GM18873 (cell line): ENCODE results near the gene RASSF4.
A peak's percentile ranks its signal among the peaks of the same experiment; 100 is the strongest.

Experiments
- ATAC-seq: cut with Tn5 transposase; IDR thresholded peaks from one replicate; pipeline ENCODE4 v1.9.1; 2021; ENCODE audit warnings: mild to moderate bottlenecking, moderate library complexity, moderate number of reproducible peaks; ENCODE audit not compliant: unreplicated experiment, low FRiP score

Gene RASSF4

DNA sequence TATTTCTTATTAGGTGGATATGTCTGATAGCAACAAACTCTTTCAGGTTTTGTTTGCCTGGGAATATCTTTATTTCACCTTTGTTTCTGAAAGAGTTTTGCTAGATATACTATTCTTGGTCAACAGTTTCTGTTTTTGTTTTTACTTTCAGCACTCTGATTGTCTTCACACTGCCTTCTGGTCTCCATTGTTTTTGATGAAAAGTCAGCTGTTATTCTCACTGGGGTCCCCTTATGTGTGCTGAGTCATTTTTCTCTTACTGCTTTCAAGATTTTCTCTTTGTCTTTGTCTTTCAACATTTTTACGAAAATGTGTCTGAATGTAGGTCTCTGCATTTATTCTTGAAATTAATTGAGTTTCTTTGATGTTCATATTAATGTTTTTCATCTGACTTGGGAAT is 15.2 kb upstream of the RASSF4 start:
- no peak for ATAC-seq

DNA sequence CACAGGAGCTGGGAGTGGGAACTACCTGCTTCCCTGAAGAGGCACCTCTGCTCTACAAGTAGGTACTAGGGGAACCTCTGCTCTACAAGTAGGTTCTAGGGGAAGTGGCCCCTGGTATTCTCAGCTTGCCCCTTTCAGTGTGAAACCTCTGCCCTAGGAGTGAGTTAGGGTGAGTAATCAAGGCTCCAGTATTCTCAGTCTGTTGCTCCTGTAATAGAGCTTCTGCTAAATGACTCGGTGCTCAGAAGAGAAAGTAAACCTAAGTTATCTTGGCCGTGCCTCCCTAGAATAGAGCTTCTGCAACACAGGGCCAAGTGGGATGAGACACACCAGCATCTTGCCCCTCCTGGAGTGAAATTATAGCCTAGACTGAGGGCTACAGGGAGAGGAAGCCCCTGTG is 13.4 kb upstream of the RASSF4 start:
- no peak for ATAC-seq

DNA sequence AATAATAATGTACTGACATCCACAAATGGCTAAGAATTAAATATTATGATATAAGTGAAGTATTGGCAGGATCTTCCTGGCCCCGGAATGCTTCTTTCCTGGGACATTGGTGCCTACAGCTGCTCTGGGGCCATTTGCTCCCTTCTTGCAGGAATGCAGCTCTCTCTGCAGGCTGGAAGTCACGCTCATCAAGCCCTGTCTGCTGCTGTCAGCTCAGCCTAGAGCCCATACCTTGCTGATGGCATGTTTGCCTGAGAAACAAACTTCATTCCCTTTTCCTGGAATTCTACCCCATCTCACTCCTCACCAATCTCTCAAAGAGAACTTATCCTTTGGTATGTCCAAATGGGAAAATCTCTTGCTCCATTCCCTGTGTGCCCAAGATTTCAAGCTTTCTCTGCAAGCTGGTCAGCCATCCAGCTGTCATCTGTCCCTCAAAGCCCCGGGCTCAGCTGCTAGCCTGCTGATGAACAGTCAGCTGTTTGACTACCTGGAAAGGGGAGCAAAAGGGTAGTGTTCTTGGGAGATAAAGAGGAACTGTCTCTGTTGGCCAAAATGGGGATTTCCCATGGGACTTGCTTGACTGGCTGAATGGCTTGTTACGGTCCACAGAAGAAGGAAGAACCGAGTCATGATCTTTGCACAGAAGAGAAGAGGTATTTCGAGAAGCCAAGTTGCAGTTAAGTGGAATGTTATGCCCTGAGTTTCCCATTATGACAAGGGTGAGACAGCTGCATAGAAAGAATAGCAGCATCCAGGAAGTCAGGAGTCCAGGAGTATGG is 12.0 kb upstream of the RASSF4 start:
- peak; percentile 46 for ATAC-seq

DNA sequence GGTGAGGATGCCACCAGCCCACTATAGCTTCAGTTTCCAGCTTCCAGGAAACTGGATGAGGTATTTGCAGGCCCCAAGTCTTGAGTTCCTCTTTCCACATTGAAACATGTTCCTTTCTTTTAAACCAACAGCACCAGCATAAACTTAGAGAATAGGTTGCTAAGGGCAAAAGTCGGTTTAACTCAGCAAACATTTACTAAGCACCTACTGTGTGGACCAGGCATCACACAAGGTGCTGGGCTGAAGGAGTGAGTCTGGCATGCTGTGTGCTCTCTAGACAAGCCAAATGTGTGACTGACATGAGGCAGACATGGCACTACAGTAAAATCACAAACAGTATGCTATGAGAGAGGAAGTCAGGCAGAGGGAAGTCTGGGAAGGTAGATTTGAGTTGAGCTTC is 11.0 kb upstream of the RASSF4 start:
- ATAC-seq: no peak

DNA sequence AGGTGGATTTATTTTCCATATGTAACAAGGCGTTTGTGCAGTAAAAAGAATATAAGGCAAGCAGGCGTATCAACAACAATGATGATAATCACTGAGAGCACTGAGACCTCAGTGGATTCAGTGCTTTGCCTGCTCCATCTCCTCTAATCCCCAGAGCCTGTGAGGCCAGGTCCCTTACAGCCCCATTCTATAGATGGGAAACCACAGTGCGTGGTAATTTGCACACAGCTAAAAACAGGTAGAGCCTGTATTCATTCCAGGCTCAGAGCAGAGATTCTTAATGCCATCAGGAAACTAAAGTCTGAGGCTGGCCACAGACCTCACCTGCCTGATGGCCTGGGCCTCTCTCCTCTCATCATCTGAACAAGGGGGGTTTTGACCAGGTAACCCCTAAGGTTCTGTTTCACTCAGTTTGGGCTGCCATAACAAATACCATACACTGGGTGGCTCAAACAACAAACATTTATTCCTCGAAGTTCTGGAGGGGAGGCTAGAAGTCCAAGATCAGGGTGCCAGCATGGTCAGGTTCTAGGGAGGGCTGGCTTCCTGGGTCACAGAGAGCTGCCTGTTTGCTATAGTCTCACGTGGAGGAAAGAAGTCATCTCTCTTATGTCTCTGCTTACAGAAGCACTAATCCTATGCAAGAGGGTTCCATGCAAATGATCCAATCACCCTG is 10.3 kb upstream of the RASSF4 start:
- ATAC-seq: no peak

DNA sequence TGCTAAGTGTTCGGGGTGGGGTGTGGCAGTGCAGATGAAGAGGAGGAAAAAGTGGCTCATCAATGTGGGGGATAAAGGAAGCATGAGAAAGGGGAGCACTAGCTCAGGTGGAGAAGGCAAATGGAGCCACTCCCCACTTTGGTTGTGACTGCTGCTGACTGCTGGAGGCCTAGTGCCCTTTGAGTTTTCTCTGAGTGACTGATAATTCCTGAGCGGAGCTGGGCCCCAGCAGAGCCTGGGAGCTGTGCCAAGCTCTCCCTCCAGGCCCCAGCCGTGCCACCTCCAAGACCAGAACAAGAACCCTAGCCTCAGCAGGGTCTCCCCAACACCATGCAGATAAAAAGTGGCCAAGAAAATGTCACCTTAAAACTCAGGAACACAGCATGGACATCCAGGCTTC is 9.7 kb upstream of the RASSF4 start:
- ATAC-seq: no peak

DNA sequence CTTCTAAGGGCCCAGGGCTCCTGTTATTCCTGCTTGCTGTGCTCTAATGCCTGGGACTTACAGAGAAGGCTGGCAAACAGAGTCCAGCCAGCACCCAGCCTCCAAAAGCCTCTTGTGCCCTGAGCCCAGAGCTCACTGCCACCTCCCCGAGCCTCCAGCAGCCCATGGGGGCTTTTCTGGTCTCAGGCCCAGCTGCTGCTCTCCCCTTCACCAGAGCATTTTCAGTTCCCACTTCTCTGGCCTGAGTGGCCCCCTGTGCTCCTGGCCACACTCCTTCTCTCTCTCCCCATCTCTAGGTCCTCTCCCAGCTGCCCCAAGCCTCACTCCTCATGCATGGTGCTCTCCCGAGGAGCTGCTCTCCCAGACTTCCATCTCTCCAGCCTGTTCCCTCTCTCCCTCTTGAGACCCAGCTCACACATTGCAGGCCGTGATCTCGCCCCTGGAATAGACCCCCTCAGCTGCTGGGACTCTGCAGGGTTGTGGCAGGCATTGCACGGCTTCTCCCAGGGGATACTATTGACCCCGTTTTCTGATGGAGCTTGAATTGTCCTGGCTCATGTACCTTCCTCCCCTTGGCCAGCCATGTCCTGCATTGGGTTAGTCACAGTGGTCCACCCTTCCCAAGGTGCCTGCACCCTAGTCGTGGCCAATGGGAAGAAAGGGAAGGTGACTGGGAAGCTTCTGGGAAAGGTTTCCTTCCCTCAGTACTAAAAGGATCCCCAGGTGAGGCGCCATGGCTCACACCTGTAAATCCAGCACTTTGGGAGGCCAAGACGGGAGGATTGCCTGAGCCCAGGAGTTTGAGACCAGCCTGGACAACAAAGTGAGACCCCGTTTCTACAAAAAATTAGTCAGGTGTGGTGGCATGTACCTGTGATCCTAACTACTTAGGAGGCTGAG is 9.0 kb upstream of the RASSF4 start:
- no peak for ATAC-seq

DNA sequence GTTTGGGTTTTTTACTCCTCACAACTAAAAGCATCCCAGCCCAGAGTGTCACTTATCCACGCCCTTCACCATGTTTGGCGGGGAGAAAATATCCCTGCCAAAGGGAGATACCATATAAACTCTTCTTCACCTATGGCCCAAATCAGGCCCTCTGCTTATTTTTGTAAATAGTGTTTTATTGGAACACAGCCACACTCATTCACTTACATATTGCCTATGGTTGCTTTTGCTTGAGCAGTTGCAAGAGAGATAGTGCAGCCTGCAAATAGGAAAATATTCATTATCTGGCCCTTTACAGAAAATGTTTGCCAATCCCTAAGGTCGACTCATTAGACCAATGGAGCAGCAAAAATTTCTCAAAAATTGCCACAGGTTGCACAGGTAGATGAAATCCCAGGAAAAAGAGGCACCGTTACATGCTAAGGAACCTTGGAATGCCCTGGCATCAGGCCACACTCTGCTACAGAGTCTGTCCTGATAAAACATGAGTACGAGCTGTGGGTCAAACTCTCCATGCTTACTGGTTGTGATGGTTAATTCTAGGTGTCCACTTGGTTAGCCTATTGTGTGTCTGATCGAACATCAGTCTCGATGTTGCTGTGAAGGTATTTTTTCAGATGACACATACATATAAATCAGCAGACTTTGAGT is 7.9 kb upstream of the RASSF4 start:
- ATAC-seq: no peak

DNA sequence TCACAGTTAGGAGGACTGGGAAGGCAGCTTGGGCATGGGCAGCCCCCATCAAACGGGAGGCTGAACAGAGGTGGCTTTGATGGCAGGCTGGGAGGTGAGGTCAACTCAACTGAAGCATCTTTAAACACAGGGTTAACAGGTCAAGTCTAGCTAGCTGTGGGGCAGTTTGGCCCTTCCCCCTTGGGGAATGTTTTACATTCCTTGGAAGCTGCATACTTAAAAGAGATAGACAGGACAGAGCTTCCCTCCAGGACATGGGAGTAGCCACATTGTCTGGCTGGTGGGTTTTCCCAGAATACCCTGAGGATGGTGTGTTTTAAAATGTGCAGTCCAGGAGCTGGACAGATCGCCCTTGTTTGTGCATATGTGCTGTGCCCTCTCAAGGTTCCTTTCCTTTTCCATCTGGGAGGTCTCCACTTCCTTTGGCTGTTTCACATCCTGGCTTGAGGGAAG is 6.8 kb upstream of the RASSF4 start:
- ATAC-seq: no peak

DNA sequence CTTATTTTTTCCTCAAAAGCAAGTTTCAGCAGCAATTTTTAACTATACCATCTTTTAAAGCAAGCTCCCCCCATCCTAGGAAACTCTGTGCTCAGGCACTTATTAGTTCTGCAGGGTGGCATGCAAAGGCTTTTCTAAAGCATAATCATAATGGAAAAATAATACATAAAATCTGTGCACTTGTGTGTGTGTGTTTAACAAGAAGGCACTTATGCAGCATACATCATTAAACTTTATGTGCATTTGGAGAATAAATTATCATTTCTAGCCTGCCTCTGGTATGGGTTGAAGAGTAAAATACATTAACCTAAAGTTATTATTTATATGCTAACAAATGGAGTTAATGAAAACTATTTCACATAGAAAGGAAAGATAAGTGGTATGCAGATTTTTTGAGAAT is 5.6 kb upstream of the RASSF4 start:
- no peak for ATAC-seq

DNA sequence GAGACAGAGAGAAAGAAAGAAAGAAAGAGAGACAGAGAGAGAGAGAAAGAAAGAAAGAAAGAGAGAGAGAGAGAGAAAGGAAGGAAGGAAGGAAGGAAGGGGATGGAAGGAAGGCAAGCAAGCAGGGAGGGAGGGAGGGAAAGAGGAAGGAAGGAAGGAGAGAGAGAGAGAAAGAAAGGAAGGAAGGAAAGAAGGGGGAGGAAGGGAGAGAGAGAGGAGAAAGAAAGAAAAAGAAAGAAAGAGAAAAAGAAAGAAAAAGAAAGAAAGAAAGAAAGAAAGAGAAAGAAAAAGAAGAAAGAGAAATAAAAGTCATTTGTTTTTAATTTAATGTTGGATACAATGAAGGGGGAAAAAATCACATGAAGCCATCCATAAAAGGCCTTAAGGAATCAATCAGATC is 4.6 kb upstream of the RASSF4 start:
- ATAC-seq: no peak

DNA sequence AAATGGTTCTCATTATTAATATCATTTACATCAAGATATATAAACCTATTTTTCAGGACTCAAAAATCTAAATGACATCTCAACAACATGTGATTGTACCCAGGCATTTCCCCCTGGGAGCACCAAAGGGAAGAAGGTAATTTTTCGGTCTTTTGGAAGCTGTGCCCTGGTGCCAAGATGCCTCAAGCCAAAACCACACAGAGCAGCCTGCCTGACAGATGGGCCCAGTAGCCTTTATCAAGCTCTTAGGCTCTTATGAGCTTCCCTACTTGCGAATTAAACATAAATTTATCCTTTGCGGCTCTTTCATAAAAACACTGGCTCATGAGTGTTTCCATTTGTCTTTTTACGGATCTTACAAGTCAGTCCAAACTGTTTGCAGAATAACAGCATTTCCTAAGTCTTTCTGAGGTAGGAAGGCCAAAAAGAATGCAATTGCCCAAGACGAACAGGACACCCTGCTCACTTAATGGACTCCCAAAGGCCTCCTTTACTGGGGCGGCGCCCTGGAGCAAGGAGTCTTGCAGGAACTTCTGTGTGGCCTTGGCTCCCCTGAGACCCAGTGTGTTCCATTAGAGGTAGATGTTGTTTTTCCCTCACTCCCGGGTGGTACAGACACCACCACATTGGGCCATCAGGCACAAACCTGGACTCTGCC is 4.1 kb upstream of the RASSF4 start:
- ATAC-seq: no peak

DNA sequence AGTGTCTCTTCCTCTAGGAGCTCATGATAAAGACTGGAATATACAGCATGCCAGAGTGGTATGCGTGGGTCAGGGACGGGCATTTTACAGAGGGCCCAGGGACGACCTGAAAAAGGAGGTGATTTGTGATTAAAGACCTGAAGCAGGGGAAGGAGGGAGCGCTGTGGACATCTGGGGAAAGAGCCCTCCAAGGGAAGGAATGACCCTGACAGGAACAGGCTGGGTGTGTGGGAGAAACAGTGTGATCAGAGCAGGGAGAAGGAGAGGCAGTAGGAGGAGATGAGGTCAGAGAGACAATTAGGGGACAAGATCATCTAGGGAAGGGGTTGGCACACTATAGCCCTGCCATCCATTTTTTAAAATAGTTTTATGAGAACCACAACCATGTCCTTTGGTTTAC is 3.4 kb upstream of the RASSF4 start:
- ATAC-seq: no peak

DNA sequence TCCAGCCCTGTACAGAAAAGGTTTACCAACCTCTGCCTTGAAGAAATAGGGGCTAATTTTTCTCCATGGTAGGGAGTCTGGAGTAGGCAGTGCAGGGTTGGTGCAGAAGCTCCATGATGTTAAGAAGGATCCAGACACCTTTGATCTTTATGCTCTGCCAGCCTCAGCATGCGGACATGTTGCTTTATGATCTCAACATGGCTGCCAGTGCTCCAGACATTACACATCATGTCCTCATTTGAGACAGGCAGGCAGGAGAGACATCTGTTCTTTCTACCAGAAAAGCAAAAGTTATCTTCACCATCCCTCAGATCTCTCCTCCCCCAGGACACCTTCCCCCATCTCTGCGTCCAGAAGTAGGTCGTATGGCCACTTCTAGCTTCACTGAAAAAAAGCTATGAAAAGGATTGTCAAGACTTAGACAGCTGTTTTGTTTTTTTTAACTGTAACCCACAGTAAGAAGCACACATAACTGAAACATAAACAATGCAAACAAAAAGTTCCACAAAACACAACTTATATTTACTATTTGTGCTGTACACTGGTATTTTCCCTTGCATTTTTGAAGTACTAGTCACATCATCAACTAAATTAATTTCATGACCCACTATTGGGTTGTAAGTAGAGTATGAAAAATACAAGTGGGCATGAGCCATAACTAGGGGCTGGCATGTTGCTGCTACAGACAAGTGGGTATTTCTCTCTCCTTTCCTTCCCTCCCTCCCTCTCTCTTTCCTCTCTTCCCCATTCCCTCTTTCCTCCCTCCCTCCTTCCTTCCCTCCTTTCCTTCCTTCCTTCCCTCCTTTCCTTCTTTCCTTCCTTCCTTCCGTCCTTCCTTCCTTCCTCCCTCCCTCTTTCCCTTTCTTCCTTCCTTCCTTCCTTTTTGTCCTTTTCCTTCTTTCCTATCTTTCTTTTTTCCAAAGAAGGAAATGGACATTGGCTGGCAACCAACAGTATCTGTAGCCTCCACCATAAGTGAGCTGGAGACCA is 2.6 kb upstream of the RASSF4 start:
- no peak for ATAC-seq

DNA sequence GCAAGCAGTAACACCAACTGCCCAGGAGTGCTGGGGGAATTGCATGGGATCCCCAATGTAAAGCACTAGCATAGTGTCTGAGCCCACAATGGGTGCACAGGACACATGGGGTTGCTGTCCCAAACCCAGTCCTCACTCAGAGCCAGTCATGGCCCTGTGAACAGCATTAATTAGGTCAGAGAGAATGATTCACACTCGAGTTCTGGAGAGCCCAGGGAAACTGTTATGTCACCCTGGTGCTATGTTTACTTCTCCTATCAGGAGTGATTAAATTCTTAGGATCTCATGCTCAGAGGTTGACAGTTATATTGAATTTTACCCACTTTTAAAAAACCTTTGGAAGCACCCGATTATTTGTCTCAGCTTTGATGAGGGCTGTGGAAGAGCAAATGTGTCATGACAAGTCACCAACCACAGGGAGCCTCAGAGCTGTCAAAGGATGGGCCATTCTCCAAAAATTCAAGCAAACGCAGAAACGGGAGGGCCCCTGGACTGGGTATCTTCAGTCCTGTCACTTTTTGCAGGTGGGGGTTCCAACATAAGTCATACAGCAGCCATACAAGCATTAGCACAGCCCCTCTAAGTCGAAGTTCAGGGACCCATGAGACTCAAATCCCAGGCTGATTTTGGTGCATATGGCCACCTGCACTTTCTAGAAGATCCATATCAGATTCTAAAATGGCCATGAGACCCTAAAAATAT is 1.3 kb upstream of the RASSF4 start:
- no peak for ATAC-seq

DNA sequence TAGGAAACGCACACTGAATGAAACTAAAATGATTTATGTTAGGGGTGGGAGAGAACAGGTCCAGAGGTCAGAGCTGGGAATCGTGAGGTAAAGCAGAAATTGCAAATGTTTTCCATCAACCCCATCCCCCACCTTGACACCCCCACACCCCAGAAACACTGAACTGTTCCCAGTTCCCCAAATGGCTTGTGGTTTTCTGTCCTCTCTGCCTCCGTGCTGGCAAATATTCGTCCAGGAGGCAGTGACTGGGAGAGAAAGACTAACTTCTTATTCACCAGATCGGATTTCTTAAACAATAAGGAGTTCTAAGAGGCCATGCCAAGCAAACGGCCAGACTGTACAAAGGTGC is 730 bp upstream of the RASSF4 start:
- ATAC-seq: no peak

DNA sequence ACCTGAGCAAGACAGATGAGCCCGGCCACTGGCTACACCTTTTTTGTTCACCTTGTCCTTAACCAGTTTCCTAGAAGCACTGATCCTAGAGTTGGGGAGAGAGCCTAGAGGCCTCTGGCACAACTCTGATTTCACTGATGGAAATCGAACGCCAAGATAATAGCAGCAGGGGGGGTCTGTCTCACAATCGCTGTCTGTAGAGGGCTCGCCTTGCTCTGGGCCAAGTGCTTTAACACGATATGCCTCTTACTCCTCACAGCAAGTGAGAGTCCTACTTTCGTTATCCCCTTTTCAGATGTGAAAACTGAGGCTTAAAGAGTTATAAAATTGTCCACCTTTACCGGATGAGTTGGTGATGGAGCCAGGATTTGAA is 472 bp downstream of the RASSF4 start:
- ATAC-seq: no peak

DNA sequence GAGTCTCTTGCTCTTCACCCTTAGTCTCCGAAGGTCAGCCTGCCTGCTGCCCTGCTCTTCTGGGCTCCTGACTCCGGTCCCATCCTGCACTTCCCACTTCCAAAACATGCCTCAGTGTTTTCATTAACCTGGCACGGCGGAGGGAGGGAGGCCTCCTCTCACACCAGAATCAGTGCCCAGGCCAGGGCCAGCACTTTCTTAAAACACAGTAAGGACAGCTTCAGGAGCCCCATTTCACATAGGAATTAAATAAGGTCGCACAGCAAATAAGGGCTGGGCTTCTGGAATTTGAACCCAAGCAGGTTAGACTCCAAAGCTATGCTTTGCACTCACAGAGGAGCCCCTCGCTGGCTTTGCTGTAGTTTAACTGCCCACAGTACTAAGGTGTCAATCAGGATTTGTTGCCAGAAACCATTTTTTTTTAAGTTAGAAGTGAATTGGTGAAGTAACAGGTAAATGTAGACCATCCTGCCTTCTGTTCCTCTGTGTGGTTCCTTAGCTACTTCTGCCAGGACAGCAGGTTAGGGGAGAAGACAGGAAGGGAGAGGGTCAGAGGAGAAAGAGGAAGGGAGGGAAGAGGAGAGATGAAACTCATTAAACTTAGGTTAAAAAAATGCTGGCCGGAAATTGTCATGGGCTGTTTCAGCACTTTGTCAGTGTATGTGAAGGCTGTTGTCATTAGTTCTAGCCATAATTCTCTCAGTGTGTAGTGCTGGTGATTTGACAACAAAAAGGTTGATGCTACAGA is 1.1 kb downstream of the RASSF4 start:
- ATAC-seq: no peak
